ENCODE measurements around the gene NFIA. TPM values are rescaled to one million over a fixed set of nuclear protein-coding genes. Genes with fewer than 3 reads are reported as not detected.

Gene NFIA
- polyA plus RNA-seq, 1 donor (not counting 4 experiments of a cell fraction or from before 2014, with no cell fraction given) = 14.7 TPM

DNA sequence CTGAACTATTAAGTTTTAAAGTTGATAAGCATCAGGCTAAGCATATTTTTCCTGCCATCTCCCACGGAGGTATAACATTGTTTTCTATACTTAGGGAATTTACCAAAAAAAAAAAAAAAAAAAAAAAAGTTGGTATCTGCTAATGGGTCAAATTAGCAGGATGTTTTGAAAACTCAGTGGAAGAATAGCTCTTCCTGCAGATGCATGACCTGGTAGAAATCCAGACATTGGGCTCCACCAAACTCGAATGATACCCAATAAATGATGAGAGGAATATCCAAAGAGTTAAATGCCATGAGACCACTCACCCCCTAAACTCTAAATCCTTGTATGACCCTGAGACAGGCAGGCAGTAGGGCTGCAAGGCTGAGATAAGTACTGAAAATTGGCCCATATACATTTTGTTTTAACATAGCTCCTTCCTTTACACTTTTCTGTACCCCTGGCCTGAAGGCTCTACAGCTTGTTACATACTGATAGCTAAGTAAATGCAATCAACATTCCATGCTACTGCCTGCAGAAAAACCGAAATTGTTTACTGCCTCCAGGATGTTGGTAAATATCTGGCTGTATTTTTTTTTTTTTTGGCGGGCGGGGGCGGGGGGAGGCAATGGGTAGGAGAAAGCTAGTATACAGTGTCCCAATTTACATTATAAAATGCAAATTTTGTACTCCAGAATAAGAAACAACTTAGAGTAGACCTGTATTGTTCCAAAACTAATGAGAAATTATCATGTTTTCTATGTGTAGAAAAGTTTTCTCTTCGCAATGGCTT, 57.6 kb downstream of the NFIA start:
- dilution Hi-C loops (cut with MboI; ENCODE audit: extremely low pct_ligation_motif_present, low sequenced_read_pairs) = no loop called here
- Histone ChIP-seq H2AFZ (ENCODE audit: control insufficient read depth, low read length) (no peak overlapping the region), H3K36me3 (ENCODE audit: control insufficient read depth in 2 of 2, extremely low read depth in 1 of 2, insufficient read depth in 2 of 2, low read length in 2 of 2) (peaks cover 0 to 3% of the 10 kb centered on the region in 2 experiments), H3K27ac (ENCODE audit: control insufficient read depth, insufficient read depth, low read length) (peak overlapping the region; percentile 97), H3K4me1 (ENCODE audit: control insufficient read depth, extremely low read depth, insufficient read depth, low read length) (peaks cover 47% of the 10 kb centered on the region), H3K9me1 (ENCODE audit: control insufficient read depth, extremely low read depth, insufficient read depth, low read length) (no peaks in the 10 kb centered on the region), H3K4me3 (ENCODE audit: control insufficient read depth in 2 of 3, extremely low read depth in 1 of 3, insufficient read depth in 2 of 3, low read depth in 1 of 3, low read length in 3 of 3) (no peak overlapping the region), H4K20me1 (ENCODE audit: control insufficient read depth, extremely low read depth, insufficient read depth, low read length) (no peaks in the 10 kb centered on the region), H3K27me3 (ENCODE audit: control insufficient read depth, extremely low read depth, insufficient read depth, low read length) (no peaks in the 10 kb centered on the region), H3K9ac (ENCODE audit: control insufficient read depth, extremely low read depth, insufficient read depth, low read length) (peak overlapping the region; percentile 80), H3K9me3 (ENCODE audit: control insufficient read depth, low read depth, low read length) (no peaks in the 10 kb centered on the region), H3K4me2 (ENCODE audit: control insufficient read depth, extremely low read depth, insufficient read depth, low read depth, low read length) (peak overlapping the region; percentile 88), H3K79me2 (ENCODE audit: control insufficient read depth, insufficient read depth, low read length) (peaks cover 6% of the 10 kb centered on the region)
- no peak for TF ChIP-seq EZH2 (IDR thresholded peaks at IDR 0.05; ENCODE audit: low read length)
- TF ChIP-seq, protein P1, sequence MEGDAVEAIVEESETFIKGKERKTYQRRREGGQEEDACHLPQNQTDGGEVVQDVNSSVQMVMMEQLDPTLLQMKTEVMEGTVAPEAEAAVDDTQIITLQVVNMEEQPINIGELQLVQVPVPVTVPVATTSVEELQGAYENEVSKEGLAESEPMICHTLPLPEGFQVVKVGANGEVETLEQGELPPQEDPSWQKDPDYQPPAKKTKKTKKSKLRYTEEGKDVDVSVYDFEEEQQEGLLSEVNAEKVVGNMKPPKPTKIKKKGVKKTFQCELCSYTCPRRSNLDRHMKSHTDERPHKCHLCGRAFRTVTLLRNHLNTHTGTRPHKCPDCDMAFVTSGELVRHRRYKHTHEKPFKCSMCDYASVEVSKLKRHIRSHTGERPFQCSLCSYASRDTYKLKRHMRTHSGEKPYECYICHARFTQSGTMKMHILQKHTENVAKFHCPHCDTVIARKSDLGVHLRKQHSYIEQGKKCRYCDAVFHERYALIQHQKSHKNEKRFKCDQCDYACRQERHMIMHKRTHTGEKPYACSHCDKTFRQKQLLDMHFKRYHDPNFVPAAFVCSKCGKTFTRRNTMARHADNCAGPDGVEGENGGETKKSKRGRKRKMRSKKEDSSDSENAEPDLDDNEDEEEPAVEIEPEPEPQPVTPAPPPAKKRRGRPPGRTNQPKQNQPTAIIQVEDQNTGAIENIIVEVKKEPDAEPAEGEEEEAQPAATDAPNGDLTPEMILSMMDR (optimal IDR thresholded peaks at IDR 0.05 in 1 of 3, IDR thresholded peaks at IDR 0.05 in 1 of 3, conservative IDR thresholded peaks at IDR 0.05 in 1 of 3; ENCODE audit: extremely low read depth in 1 of 3, insufficient read depth in 2 of 3, low read length in 3 of 3) = no peak
- FAIRE-seq = no peak
- DNase-seq (ENCODE audit: low read depth, low spot score) = no peak

DNA sequence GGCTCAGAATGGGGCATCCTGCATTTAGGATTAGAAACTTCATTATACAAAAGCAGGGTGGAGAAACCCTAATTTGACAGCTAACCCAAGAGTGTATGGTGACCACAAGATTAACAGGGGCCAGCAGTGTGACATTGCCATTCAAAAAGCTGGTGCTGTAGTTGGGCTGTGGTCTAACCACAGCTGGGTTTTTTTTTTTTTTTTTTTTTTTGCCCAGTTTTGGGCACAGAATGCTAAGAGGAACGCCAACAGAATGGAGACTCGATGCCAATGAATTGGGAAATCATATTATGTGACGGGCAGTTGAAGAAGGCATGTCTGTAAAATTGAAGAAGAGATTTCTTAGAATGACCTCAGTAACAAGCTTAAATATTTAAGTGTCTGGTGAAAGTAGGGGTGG, 58.4 kb downstream of the NFIA start:
- peak; percentile 39 for FAIRE-seq

More for the DNA sequence above, 58.4 kb downstream of the NFIA start:
- Histone ChIP-seq H3K4me1 (ENCODE audit: control insufficient read depth, extremely low read depth, insufficient read depth, low read length) (peaks cover 47% of the 10 kb centered on the region), H3K27me3 (ENCODE audit: control insufficient read depth, extremely low read depth, insufficient read depth, low read length) (no peaks in the 10 kb centered on the region), H3K4me3 (ENCODE audit: control insufficient read depth in 2 of 3, extremely low read depth in 1 of 3, insufficient read depth in 2 of 3, low read depth in 1 of 3, low read length in 3 of 3) (no peak overlapping the region), H3K9me1 (ENCODE audit: control insufficient read depth, extremely low read depth, insufficient read depth, low read length) (no peaks in the 10 kb centered on the region), H3K9ac (ENCODE audit: control insufficient read depth, extremely low read depth, insufficient read depth, low read length) (peak overlapping the region; percentile 1), H3K9me3 (ENCODE audit: control insufficient read depth, low read depth, low read length) (no peaks in the 10 kb centered on the region), H3K4me2 (ENCODE audit: control insufficient read depth, extremely low read depth, insufficient read depth, low read depth, low read length) (peak overlapping the region; percentile 73), H3K79me2 (ENCODE audit: control insufficient read depth, insufficient read depth, low read length) (peaks cover 9% of the 10 kb centered on the region), H4K20me1 (ENCODE audit: control insufficient read depth, extremely low read depth, insufficient read depth, low read length) (no peaks in the 10 kb centered on the region), H3K36me3 (ENCODE audit: control insufficient read depth in 2 of 2, extremely low read depth in 1 of 2, insufficient read depth in 2 of 2, low read length in 2 of 2) (peaks cover 0 to 3% of the 10 kb centered on the region in 2 experiments), H3K27ac (ENCODE audit: control insufficient read depth, insufficient read depth, low read length) (peak overlapping the region; percentile 97), H2AFZ (ENCODE audit: control insufficient read depth, low read length) (no peak overlapping the region)
- DNase-seq (ENCODE audit: low read depth, low spot score) = no peak
- dilution Hi-C loops (cut with MboI; ENCODE audit: extremely low pct_ligation_motif_present, low sequenced_read_pairs) = no loop called here
- TF ChIP-seq, protein P1 (optimal IDR thresholded peaks at IDR 0.05 in 1 of 3, IDR thresholded peaks at IDR 0.05 in 1 of 3, conservative IDR thresholded peaks at IDR 0.05 in 1 of 3; ENCODE audit: extremely low read depth in 1 of 3, insufficient read depth in 2 of 3, low read length in 3 of 3) = no peak
- no peak for TF ChIP-seq EZH2 (IDR thresholded peaks at IDR 0.05; ENCODE audit: low read length)
